ENCODE results near the gene DXO.

The DXO gene

DNA sequence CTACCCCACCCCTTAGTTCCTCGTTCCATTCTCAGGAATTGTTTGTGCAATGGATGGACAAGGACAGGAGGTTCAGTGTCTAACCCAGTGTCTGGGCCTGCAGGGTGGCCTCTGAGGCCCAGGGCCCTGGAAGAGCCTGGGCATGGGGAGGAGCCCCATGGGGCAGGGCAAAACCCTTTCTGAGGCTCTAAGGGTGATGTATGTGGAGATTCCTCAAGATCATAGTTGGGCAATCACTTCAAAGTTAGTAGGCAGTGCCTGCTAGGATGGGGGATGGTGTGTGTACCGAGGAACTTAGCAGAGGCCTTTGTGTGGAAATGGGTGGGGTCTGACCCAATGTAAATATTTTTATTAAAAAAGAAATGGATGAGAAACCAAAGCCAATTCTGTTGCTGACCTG, 51.1 kb downstream of the DXO start:
- DNase-seq: no peak

Data from activated T-cell treated with anti-CD3 and anti-CD28 coated beads, Interleukin-2, amount 50 U/mL, for 1 hour (primary cell).